Urothelium cell line (cell line): ENCODE measurements around the gene MYPN.

Source experiments
- DNase-seq: peaks from one replicate; pipeline ENCODE4 v3.0.0; 2011; ENCODE audit warnings: low spot score, mixed read lengths
- FAIRE-seq: peaks from 2 replicates; lab custom pipeline; 2011; peaks lifted over from hg19 to GRCh38; lab: Jason Lieb, UNC

The MYPN gene

DNA sequence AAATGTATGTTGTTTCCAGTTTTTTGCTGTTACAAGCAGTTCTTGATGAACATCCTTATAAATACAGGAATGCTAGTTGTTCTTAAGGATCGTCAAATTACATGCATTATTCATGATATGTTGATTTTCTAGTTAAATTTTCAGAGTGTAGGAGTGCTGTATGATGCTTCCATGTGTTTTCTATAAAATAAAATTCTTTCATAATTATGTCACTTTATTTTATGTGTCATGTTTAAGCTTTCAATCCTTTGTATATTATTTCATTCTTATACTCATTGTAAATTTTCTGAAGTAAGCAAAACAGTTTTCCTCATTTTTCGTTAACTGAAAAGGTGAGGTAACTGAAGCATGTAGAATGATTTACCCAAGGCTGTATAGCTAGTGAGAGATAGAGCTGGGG, 16.8 kb upstream of the MYPN start:
- FAIRE-seq: no peak
- no peak for DNase-seq

DNA sequence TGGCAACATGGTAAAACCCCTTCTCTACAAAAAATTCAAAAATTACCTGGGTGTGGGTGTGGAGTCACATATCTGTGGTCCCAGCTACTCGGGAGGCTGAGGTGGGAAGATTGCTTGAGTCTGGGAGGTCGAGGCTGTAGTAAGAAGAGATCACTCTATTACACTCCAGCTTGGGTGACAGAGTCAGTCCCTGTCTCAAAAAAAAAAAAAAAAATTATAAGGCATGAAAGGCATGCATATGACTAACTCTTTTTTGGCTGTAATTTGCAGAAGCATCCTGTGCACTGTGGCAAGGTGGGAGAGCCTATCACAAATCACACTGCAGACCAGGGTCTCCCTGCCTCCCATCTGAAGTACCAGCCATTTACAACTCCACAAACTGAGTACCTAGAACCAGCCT, 14.1 kb upstream of the MYPN start:
- peak; percentile 42 for FAIRE-seq

DNA sequence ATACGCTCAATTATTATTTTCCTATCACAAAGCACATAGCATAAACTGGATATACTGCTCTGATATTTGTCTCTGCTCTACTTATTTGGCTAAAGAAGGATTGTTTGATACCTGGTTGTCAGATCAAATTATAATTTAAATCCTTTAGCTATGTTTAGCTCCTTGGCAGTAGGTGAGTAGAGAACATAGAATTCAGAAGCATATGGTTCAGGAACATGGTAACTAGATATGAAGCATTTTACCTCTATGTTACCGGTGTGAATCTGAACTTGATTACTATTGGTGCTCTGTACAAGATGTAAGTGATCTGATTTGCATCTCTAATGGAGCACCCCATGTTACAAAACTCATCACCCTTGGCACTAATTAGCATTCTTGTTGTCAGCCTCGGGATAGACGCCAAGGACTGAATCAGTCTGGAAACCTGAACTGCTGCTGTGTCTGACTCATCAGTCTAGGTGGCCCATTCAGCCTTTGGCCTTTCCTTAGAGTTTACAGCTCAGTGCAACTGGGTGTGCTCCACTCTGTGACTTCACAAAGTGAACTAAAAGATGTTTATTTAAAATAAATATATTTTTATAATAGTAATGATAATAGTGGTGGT, 12.3 kb upstream of the MYPN start:
- peak; percentile 96 for FAIRE-seq

More for the DNA sequence above, 14.1 kb upstream of the MYPN start:
- DNase-seq: peak; percentile 74

DNA sequence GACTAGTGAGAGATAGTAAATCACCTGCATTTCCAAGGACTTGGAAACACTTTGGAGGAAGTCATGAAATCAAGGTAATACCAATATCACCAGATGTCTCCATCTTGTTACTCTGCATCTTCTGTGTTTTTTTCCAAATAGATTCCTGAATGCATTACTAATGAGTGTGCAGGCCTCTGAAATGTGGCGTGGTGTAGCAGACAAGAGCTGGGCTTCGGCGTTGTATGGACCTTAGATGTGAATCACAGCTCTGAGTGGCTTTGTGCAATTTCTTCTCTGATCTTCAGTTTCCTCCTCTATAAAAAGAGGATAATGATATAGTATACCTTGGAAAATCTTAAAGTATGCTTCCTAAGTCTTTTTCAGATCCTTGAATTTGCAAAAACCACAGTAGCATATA, 9.6 kb upstream of the MYPN start:
- FAIRE-seq (no peak), DNase-seq (no peak)

More for the DNA sequence above, 12.3 kb upstream of the MYPN start:
- peak; percentile 88 for DNase-seq

DNA sequence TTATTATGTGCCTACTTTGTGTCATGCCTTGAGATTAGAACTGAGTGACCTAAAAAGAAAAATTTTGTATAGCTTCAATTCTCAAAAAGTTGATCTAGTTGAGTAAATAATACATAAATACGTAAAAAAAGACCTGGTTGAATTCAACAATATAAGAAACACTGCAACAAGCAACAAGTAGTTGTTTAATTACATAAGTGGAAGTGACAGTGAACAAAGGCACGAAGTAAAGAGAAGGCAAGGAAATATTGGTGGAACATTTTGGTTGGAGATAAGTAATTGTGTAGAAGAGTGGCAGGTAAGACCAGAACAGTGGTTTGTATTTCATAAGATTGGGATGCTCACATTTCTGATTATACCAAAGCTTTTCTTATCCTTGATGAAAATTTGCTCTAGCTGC, 8.2 kb upstream of the MYPN start:
- FAIRE-seq: no peak

DNA sequence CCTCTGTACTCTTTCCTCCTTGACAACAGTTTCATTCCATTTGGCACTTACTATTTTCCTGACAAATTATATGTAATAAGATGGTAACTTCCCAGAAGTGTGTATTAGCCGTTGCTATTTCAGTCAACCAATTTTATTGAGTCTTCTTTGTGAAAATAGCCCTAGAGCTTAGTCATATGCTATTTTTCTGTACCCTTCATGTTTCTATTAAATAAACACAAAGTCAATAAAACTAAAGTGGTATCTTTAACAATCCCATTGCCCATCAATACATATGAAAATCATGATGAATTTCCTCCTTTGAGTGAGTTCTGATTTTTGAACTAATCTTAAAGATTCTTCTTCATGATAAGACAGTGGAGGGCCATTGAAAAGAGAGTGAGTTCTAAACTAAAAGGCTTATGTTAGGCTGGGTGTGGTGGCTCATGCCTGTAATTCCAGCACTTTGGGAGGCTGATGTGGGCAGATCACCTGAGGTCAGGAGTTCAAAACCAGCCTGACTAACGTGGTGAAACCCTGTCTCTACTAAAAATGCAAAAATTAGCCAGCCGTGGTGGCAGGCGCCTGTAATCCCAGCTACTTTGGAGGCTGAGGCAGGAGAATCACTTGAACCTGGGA, 5.9 kb upstream of the MYPN start:
- no peak for FAIRE-seq
- no peak for DNase-seq

More for the DNA sequence above, 8.2 kb upstream of the MYPN start:
- DNase-seq: no peak

DNA sequence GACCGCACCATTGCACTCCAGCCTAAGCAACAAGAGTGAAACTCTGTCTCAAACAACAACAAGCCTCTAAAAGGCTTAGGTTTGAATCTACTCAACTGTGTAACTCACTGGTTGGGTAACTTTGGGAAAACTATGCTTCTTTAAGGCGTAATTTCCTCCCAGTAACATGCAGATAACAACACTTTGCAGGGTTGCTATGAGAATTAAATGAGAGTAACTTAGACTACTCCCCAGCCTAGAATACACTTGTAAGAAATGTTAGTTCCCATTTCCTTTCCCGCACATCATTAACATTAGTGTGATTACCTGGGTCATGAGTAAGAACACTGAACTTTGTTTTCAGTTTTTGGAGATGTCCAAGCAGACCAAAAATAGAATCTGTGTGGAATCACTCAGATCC, 5.4 kb upstream of the MYPN start:
- FAIRE-seq: no peak
- DNase-seq: no peak

DNA sequence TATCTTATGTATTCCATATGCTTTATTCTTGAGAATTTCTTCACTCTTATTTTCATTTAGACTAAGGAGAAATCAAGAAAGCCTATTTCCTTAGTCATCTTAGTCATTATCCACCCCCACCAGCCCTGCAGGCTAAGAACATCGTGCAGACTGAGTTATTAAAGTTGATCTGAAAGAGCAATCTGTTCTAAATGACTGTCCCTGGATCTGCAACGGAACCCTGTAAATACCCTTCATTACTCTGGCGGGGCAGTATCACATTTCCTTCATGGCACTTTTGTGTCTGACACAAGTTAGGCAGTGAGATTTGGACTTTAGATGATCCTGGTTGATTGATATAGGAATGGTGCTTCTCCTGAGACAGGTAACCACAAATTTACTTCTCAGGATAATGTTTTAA, 3.5 kb upstream of the MYPN start:
- DNase-seq: no peak
- no peak for FAIRE-seq

DNA sequence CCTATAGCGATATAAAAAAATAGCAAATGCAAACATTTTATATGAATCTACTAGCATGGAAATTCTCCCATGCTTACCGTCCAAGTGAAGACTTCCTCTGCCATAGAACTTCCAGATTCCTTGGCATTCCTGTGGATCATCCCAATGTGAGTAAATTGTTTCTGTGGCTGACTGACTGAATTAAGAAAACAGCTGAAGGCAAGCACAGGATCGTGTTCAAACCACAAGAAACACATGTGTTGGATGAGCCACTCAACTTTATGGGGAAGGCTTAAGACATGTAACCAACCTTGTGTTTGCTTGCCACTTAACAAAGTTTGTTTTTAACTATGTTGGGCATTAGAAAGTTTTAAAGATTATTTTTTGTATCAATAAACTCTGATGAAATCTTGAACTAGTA, 2.6 kb upstream of the MYPN start:
- DNase-seq (peak; percentile 44), FAIRE-seq (peak; percentile 94)

DNA sequence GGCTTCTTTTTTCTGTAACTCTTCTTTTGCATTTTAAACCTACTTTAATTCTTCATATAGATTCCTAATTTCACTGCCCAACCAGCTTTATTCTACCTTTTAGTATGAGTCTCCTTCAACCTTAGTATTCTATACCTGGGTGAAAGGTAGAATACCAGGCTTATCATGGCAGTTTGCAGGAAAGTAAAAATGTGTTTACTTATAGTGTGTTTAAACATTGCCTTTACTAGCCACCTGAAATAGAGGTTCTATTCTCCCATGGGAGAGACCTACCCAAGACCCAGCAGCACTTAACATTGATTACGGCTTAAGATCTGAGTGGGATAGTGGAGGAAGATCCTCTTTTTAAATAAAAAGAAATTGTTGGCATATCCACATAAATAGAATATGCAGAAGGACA, 1.6 kb upstream of the MYPN start:
- DNase-seq: no peak
- FAIRE-seq: no peak

DNA sequence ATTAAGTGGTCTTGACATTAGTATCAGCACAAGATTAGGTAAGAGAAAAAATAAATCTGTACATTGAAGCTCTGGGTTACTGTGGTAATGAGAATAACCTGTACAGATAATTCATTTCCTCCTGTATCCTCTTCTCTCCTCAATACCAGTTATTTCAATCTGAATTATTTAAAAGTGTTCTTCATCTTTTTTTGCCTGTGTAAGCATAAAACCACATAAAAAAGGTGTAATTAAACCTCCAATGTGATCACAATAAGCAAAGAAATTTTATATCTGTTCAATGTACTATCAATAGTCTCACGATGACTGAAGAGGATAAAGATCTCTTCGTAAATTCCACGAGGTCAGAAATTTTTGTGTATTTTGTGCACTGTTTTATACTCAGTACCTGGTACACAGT, 1.2 kb upstream of the MYPN start:
- no peak for FAIRE-seq
- no peak for DNase-seq

DNA sequence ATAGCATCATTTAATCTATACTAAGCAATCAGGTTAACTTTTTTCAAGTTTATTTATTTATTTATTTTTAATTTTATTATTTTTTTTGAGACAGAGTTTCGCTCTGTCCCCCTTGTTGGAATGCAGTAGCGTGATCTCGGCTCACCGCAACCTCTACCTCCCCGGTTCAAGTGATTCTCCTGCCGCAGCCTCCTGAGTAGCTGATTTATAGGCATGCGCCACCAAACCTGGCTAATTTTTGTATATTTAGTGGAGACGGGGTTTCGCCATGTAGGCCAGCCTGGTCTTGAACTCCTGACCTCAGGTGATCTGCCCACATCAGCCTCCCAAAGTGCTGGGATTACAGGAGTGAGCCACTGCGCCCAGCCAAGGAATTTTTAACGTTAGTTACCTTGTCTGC, 635 bp upstream of the MYPN start:
- FAIRE-seq: no peak
- no peak for DNase-seq

DNA sequence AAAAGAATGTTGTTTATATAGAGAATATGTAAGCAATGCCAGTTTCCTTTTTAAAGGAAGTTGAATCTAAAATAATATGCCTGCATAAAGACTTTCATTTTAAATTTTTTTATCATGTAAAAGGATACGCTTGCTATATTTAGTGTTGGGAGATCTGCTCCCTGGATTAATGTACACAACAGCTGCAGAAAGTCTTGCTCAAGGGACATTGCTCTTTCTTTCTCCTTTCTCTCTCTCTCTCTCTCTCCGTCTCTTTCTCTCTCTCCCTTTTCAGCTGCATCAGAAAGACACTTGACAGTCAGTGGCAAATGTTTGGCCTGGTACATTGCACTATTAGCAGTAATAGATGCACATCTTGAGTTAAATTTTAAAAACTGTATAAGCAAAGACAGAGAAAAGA, 739 bp downstream of the MYPN start:
- FAIRE-seq (no peak), DNase-seq (no peak)

DNA sequence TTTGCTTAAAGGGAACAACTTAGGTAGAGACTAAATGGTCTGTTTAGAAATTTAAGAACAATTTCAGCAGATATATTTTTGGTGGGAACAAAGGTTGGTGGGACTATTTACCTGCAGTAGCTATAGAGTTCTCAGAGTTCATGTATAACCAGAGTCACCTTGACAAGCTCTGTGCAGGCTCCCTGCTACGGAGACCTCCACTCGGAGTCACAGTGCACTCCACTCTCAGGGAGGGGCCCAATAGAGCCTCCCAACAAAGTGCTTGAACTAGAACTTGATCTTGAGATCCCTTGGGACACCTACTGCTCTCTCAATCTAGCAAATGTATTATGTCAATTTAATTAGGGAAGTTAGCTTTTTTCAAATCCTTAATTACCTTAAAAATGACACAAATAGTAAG, 2.3 kb downstream of the MYPN start:
- FAIRE-seq: no peak
- DNase-seq: no peak

DNA sequence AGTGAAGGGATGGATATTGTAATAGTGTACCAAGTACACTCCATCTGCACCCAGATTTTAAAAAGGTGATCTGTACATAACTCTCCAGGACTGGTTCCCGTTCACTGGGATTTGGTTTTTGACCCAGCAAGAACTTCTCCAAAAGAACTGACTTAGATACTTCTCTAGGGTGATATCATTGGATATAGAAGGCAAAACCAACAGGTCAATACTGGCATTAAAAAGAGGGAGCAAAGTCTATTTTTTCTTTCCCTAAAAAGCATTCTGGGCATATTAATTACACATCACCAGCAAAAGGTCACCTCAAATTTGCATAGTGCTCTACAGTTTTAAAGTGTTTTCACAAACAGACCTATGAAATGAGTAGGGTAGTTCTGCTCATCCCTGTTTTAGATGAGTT, 3.5 kb downstream of the MYPN start:
- no peak for DNase-seq
- no peak for FAIRE-seq

DNA sequence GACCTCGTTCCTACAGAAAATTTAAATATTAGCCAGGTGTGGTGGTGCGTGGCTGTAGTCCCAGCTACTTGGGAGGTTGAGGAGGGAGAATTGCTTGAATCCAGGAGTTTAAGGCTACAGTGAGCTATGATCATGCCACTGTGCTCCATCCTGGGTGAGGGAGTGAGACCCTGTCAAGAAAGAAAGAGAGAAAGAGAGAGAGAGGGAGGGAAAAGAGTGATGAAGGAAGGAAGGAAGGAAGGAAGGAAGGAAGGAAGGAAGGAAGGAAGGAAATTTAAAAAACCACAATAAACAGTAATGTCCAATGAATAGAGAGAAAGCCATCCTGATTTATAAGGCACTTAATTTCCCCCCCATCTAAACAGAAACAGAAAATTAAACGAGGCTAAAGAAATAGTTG, 9.4 kb downstream of the MYPN start:
- no peak for DNase-seq
- FAIRE-seq: no peak

DNA sequence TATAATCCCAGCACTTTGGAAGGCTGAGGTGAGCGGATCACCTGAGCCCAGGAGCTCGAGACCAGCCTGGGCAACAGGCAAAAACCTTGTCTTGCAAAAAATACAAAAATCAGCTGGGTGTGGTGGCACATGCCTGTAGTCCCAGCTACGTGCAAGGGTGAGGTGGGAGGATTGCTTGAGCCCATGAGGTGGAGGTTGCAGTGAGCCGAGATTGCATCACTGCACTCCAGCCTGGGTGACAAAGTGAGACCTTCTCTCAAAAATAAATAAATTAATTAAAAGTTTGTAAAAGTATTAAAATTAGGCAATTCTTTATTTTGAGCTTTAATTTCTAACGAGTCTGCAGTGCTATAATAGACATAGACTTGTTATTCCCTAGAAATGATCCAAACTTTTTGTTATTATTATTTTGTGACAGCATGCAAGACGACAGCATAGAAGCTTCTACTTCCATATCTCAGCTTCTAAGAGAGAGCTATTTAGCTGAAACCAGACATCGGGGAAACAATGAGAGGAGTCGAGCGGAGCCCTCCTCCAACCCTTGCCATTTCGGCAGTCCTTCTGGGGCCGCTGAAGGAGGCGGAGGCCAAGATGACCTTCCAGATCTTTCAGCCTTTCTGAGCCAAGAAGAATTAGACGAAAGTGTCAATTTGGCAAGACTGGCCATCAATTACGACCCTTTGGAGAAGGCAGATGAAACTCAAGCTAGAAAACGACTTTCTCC, 11.9 kb downstream of the MYPN start:
- FAIRE-seq (no peak), DNase-seq (no peak)

DNA sequence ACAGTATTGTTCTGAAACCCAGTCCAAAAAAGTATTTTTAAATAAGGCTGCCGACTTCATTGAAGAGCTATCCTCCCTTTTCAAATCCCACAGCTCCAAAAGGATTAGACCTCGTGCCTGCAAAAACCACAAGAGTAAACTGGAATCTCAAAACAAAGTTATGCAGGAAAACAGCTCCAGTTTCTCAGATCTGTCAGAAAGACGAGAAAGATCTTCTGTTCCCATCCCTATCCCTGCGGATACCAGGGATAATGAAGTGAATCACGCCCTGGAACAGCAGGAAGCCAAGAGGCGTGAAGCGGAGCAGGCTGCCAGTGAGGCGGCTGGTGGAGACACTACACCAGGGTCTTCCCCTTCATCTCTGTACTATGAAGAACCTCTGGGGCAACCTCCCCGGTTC, 12.6 kb downstream of the MYPN start:
- DNase-seq (no peak), FAIRE-seq (no peak)

DNA sequence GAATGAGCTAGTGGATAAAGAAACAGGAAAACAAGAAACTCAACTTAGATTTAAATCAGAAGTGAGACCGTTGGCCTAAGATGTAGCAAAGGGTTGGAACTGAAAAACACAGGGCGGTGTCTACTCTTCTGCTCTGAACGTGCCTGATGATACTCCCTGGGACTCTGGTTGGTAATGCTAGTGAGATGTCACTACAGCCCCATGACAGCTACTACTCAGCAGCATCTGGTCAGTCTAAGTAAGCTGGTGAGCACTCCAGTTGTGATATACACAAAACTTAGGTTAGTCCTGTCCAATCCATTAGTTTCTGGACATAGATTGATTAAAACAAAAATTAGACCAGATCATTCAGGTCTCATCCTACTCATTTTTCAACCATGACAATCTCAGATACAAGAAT, 15.4 kb downstream of the MYPN start:
- FAIRE-seq: no peak
- no peak for DNase-seq

DNA sequence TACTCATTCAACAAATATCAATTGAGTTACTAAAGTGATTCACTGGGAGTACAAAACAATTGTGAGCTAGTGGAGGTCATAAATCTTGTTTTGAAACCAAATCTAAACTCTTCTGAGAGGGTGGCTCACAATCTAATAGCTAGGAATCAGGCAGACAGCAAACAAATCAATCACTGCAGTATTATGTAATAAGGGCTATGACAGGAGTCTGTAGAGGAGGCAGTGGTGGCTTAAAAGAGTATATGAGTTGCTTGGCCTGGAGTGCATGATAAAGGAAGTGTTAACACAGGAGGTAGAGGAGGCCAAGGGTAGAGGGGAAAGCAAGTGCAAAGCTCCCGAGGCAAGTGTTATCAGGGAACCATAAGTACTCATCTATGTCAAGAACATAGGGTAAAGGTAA, 16.5 kb downstream of the MYPN start:
- DNase-seq (no peak), FAIRE-seq (no peak)

DNA sequence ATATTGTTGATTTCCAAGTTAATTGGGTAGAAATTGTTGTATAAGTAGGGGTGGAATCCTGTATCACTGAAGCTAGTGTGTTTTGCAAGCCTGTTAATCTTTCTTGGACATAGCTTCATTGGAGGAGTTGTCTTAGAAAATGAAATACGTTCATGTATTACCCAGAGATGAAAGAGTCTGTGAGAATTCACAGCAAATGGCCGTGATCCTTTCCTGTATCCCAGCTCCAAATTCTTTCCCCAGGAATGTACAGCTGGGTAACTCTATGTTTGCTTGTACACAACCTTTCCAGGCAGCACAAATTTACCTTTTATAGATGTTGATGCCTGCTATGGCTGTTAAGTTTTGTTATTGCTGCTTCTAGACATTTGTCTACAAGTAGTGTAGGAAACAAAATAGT, 18.7 kb downstream of the MYPN start:
- FAIRE-seq (peak; percentile 37), DNase-seq (no peak)

DNA sequence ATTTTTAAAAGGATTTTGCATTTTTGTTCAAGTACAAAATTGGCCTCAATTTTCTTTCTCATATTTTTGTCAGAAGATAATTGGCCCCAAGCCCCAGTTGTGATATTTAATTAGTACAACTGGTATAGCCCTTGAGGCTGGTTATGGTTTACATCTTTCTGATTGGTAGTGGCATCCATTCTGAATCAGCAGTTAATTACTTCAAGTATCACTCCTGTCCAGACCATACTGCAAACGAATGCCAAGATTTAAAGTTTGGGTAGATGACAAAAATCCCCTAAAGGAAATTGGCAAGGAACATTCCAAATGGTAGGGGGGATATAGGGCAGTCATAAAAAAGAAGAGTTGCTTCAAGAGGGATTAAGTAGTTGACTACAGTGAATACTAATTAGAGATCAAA, 23.1 kb downstream of the MYPN start:
- FAIRE-seq: no peak
- DNase-seq: no peak
